K562 (cell line): ENCODE measurements around the gene PPP1R13L. TPM values are rescaled to one million over a fixed set of nuclear protein-coding genes. Genes with fewer than 3 reads are reported as not detected.

Source experiments
- CUX1 ChIP-seq: fragments of 200-800 bp; sonication (Bioruptor generic); IDR thresholded peaks from 2 replicates; pipeline ENCODE4 v1.6.1; 2016; ENCODE audit warnings: missing genetic modification characterization, missing compliant biosample characterization
- GTF2E2 ChIP-seq: fragments of 200-800 bp; sonication (Bioruptor generic); IDR thresholded peaks from 2 replicates; pipeline ENCODE4 v1.6.1; 2016; ENCODE audit warnings: missing genetic modification characterization, missing compliant biosample characterization
- HDAC6 ChIP-seq: IDR thresholded peaks from 2 replicates; pipeline ENCODE4 v1.6.1; 2012; ENCODE audit warnings: low read depth, mild to moderate bottlenecking, control low read depth, inconsistent platforms, low read length, moderate library complexity
- HOMEZ ChIP-seq: fragments of 250-450 bp; sonication (Bioruptor Pico); IDR thresholded peaks from 2 replicates; pipeline ENCODE4 v1.4.0; 2020; ENCODE audit warnings: mild to moderate bottlenecking, moderate library complexity
- MAFF ChIP-seq: IDR thresholded peaks from 2 replicates; pipeline ENCODE4 v1.6.1; 2012; ENCODE audit warnings: low read length, improper control_type of control experiment
- MED1 ChIP-seq: sonication (generic); formaldehyde crosslinking; IDR thresholded peaks from 2 replicates; pipeline ENCODE4 v1.8.1; 2023; ENCODE audit warnings: missing genetic modification reagents, borderline replicate concordance
- NBN ChIP-seq: fragments of 450-650 bp; IDR thresholded peaks from 2 replicates; pipeline ENCODE4 v1.6.1; 2016; ENCODE audit warnings: low read depth, mild to moderate bottlenecking
- NR3C1 ChIP-seq: sonication (generic); formaldehyde crosslinking; IDR thresholded peaks from 2 replicates; pipeline ENCODE4 v1.8.1; 2022; ENCODE audit warnings: missing genetic modification reagents
- PBX2 ChIP-seq, 2 experiments: IDR thresholded peaks in 1 of 2; conservative IDR thresholded peaks in 1 of 2; 2 replicates each; pipeline ENCODE4 v1.6.1; 2016; ENCODE audit warnings: low read depth in 2 of 2, mild to moderate bottlenecking in 1 of 2, missing compliant biosample characterization in 1 of 2, missing genetic modification characterization in 1 of 2, moderate library complexity in 1 of 2
- TCFL5 ChIP-seq: fragments of 250-450 bp; sonication (Bioruptor Pico); conservative IDR thresholded peaks from 2 replicates; pipeline ENCODE4 v1.6.1; 2021; ENCODE audit warnings: mild to moderate bottlenecking, moderate library complexity, matching md5 sums
- ZBTB11 ChIP-seq, 3 experiments: fragments of 200-800 bp in 1 of 3; fragments of 250-450 bp in 1 of 3; fragments of 450-650 bp in 1 of 3; sonication (Bioruptor Pico) in 1 of 3; sonication (Bioruptor generic) in 1 of 3; formaldehyde crosslinking in 1 of 3; IDR thresholded peaks; 2 replicates each; pipeline versions ENCODE4 v1.6.1 to v1.8.0; 2016 to 2022; ENCODE audit warnings: mild to moderate bottlenecking in 2 of 3, missing genetic modification characterization in 2 of 3, missing compliant biosample characterization in 1 of 3, moderate library complexity in 1 of 3
- ZNF134 ChIP-seq: fragments of 250-450 bp; sonication (Bioruptor Pico); conservative IDR thresholded peaks from 2 replicates; pipeline ENCODE4 v1.4.0; 2020
- ZNF75A ChIP-seq: fragments of 450-650 bp; formaldehyde crosslinking; IDR thresholded peaks from 2 replicates; pipeline ENCODE4 v1.4.0; 2020; ENCODE audit warnings: mild to moderate bottlenecking
- ZNF785 ChIP-seq: fragments of 250-450 bp; sonication (Bioruptor Pico); IDR thresholded peaks from 2 replicates; pipeline ENCODE4 v1.4.0; 2020; ENCODE audit warnings: mild to moderate bottlenecking
- polyA plus RNA-seq, 8 experiments: library from polyadenylated mRNA; depleted of rRNA in 4 of 8; stranded (reverse) in 5 of 8; unstranded in 3 of 8; fragments of >200 nt; fragmentation: Nextera tagmentation in 2 of 8; fragmentation: Illumina TruSeq in 1 of 8; extraction: Ambion mirVana in 2 of 8; extraction: Trizol in 1 of 8; gene quantifications; 2 replicates each; pipeline versions ENCODE4 v1.2.1 to v1.2.3, GENCODE V29; 2011 to 2014; ENCODE audit warnings: inconsistent platforms in 1 of 8, missing spikeins in 1 of 8
- total RNA-seq, 7 experiments: library from RNA; depleted of rRNA in 6 of 7; stranded (reverse); fragments of >200 nt in 6 of 7; fragmentation: Illumina TruSeq in 2 of 7; extraction: Trizol in 2 of 7; gene quantifications; 2 replicates each; pipeline versions ENCODE4 v1.2.1 to v1.2.3, GENCODE V29; 2011 to 2021; ENCODE audit warnings: low replicate concordance in 1 of 7

Gene PPP1R13L
- total and polyA plus RNA-seq, 9 of the 15 experiments (the other 6 are each of a cell fraction or from before 2014, with no cell fraction given), result 0.32 to 6.7 (median 2.0) TPM

- TF ChIP-seq PBX2 (CRISPR knock-in tag; IDR thresholded peaks at IDR 0.05; ENCODE audit: low read depth) (no peak), PBX2 (tag; conservative IDR thresholded peaks at IDR 0.05; ENCODE audit: low read depth) (no peak), NBN (no peak), ZNF785 (CRISPR knock-in tag) (no peak), HOMEZ (CRISPR knock-in tag) (no peak), GTF2E2 (tag) (no peak), CUX1 (no peak), ZNF75A (CRISPR knock-in tag) (no peak), MED1 (no peak), MAFF (peak; percentile 42), TCFL5 (CRISPR knock-in tag) (no peak), NR3C1 (no peak), ZBTB11 (CRISPR knock-in tag; IDR thresholded peaks at IDR 0.05) (no peak), ZNF134 (CRISPR knock-in tag) (no peak), HDAC6 (no peak)
Measured at GRCh38 chr19:45356760-45357444, 48.0 kb downstream of the PPP1R13L start (continued).
